Measurements from ENCODE around the gene TMEM151B. TPM values are rescaled to one million over a fixed set of nuclear protein-coding genes. Genes with fewer than 3 reads are reported as not detected.

TMEM151B gene
- total RNA-seq, 4 donors from 2014 or later, result 0.11 TPM; not detected in 3

DNA sequence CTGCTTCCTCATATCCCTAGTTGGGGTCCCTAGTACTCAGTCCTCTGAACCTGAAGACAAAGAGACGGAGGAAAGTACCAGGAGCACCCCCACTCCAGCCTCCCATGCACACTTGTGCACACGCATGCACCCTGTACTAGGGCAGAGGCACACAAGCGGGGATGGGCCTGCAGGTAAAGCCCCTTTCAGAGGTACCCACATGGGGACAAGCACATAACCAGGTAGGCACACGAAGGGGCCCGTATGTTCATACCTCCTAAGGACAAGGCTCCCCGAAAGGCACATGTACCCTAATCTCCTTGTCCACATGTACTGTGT, 1.1 kb downstream of the TMEM151B start:
- H3K4me3 ChIP-seq, result no peak overlapping the region
- H3K27me3 ChIP-seq, result peaks cover 32 to 46% (median 41%) of the 10 kb centered on the region in 3 donors
- intact Hi-C loops (cut with DNase I; ENCODE audit: low total_unique reads) (no loop called here), in situ Hi-C loops (cut with MboI; ENCODE audit: low sequenced_read_pairs in 4 of 4) (no loop called here)
- H3K27ac ChIP-seq, result no peak overlapping the region
- ATAC-seq, result no peak
- TF ChIP-seq POLR2A (IDR thresholded peaks at IDR 0.05), result no peak
- TF ChIP-seq, protein P1, sequence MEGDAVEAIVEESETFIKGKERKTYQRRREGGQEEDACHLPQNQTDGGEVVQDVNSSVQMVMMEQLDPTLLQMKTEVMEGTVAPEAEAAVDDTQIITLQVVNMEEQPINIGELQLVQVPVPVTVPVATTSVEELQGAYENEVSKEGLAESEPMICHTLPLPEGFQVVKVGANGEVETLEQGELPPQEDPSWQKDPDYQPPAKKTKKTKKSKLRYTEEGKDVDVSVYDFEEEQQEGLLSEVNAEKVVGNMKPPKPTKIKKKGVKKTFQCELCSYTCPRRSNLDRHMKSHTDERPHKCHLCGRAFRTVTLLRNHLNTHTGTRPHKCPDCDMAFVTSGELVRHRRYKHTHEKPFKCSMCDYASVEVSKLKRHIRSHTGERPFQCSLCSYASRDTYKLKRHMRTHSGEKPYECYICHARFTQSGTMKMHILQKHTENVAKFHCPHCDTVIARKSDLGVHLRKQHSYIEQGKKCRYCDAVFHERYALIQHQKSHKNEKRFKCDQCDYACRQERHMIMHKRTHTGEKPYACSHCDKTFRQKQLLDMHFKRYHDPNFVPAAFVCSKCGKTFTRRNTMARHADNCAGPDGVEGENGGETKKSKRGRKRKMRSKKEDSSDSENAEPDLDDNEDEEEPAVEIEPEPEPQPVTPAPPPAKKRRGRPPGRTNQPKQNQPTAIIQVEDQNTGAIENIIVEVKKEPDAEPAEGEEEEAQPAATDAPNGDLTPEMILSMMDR (IDR thresholded peaks at IDR 0.05 in 4 of 5, conservative IDR thresholded peaks at IDR 0.05 in 1 of 5), result no peak
- H3K4me1 ChIP-seq, result no peaks in the 10 kb centered on the region
- no peak for DNase-seq
- no peaks in the 10 kb centered on the region for H3K9me3 ChIP-seq
- no peaks in the 10 kb centered on the region for H3K36me3 ChIP-seq

DNA sequence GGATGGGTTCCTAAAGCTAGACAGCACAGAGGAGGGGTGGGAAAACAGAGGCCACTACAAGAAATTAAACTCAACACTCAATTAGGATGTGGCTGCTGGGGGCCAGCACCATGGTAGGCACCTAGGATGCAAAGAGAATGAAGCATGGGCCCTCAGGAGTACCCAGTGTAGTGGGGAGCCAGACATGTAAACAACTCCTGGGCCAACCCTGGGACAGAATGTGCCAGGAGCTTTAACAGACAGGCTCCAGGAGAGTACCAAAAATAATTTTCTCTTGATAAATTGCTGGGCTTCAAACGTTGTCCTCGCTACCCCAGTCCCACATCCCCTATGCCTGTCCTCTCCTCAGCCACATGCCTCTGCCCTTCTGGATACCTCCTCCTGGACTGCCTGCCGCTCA, 1.7 kb downstream of the TMEM151B start:
- intact Hi-C loops (cut with DNase I; ENCODE audit: low total_unique reads) (no loop called here), in situ Hi-C loops (cut with MboI; ENCODE audit: low sequenced_read_pairs in 4 of 4) (no loop called here)
- ATAC-seq (no peak), DNase-seq (no peak)
- H3K4me3 ChIP-seq, result no peak overlapping the region
- H3K4me1 ChIP-seq, result no peaks in the 10 kb centered on the region
- H3K9me3 ChIP-seq, result no peaks in the 10 kb centered on the region
- H3K27me3 ChIP-seq, result peaks cover 38 to 46% (median 42%) of the 10 kb centered on the region in 3 donors
- no peak for TF ChIP-seq POLR2A (IDR thresholded peaks at IDR 0.05)
- TF ChIP-seq, protein P1 (IDR thresholded peaks at IDR 0.05 in 4 of 5, conservative IDR thresholded peaks at IDR 0.05 in 1 of 5), result no peak
- H3K36me3 ChIP-seq, result no peaks in the 10 kb centered on the region
- no peak overlapping the region for H3K27ac ChIP-seq

DNA sequence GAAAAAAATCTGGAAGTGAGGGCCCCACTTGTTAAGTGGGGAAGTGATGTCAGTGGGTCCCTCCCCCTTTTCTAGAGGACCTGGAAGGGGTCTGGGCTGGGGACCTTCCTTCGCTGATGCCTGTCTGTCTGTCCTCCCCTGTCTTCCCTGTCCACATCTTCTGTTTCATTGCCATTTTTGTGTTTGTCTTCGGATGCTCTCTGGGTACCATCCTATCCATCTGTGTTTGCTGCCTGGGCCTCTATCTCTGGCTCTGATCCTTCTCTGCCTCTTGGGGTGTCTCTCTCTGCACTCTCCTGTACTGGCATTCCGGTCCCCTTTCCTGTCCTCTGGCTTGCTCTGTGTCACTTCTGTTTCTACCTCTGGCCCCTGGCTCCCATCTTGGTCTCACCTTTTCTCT, 2.3 kb downstream of the TMEM151B start:
- Histone ChIP-seq H3K36me3 (no peaks in the 10 kb centered on the region), H3K4me1 (no peaks in the 10 kb centered on the region), H3K4me3 (no peak overlapping the region), H3K27ac (no peak overlapping the region), H3K27me3 (peaks cover 40 to 46% (median 42%) of the 10 kb centered on the region in 3 donors), H3K9me3 (no peaks in the 10 kb centered on the region)
- DNase-seq (no peak), ATAC-seq (no peak)
- in situ Hi-C loops (cut with MboI; ENCODE audit: low sequenced_read_pairs in 4 of 4), result no loop called here
- no peak for TF ChIP-seq POLR2A (IDR thresholded peaks at IDR 0.05)
- TF ChIP-seq, protein P1 (IDR thresholded peaks at IDR 0.05 in 4 of 5, conservative IDR thresholded peaks at IDR 0.05 in 1 of 5), result no peak
- intact Hi-C loops (cut with DNase I; ENCODE audit: low total_unique reads), result no loop called here

DNA sequence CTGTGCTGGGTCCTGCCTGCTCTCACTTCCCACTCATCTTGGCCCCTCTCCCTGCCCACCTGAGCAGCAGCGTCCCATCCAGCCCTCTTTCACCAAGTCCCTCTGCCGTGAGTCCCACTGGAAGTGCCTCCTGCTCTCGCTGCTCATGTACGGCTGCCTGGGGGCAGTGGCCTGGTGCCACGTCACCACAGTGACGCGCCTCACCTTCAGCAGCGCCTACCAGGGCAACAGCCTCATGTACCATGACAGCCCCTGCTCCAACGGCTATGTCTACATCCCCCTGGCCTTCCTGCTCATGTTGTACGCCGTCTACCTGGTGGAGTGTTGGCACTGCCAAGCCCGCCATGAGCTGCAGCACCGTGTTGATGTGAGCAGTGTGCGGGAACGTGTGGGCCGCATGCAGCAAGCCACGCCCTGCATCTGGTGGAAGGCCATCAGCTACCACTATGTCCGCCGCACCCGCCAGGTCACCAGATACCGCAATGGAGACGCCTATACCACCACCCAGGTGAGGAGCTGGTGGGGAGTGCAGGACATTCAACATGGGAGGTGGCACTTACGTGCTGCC, 2.8 kb downstream of the TMEM151B start:
- DNase-seq, result no peak
- H3K4me1 ChIP-seq, result no peaks in the 10 kb centered on the region
- no peaks in the 10 kb centered on the region for H3K9me3 ChIP-seq
- ATAC-seq, result no peak
- no peak overlapping the region for H3K27ac ChIP-seq
- in situ Hi-C loops (cut with MboI; ENCODE audit: low sequenced_read_pairs in 4 of 4) (no loop called here), intact Hi-C loops (cut with DNase I; ENCODE audit: low total_unique reads) (no loop called here)
- H3K4me3 ChIP-seq, result no peak overlapping the region
- H3K27me3 ChIP-seq, result peaks cover 40 to 45% (median 44%) of the 10 kb centered on the region in 3 donors
- TF ChIP-seq, protein P1 (IDR thresholded peaks at IDR 0.05 in 4 of 5, conservative IDR thresholded peaks at IDR 0.05 in 1 of 5), result no peak
- no peak for TF ChIP-seq POLR2A (IDR thresholded peaks at IDR 0.05)
- no peaks in the 10 kb centered on the region for H3K36me3 ChIP-seq

DNA sequence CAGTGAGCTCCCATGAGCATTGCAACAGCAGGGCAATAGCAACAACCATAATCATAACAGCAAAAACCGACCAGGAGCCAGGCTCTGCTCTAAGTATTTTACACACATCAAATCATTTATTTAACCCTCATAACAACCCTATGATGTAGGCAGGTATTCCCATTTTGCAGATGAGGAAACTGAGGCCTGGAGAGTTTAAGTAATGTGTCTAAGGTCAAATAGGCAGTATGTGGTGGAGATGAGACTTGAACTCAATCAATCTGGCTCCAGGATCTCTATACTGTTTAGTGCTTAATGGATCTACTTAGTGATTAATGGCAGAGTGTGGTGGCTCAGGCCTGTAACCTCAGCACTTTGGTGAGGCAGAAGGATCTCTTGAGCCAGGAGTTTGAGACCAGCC, 3.4 kb downstream of the TMEM151B start:
- no peak for TF ChIP-seq POLR2A (IDR thresholded peaks at IDR 0.05)
- TF ChIP-seq, protein P1 (IDR thresholded peaks at IDR 0.05 in 4 of 5, conservative IDR thresholded peaks at IDR 0.05 in 1 of 5), result no peak
- in situ Hi-C loops (cut with MboI; ENCODE audit: low sequenced_read_pairs in 4 of 4), result no loop called here
- H3K27ac ChIP-seq, result no peak overlapping the region
- H3K4me1 ChIP-seq, result no peaks in the 10 kb centered on the region
- H3K4me3 ChIP-seq, result no peak overlapping the region
- ATAC-seq (no peak), DNase-seq (no peak)
- H3K27me3 ChIP-seq, result peaks cover 37 to 47% (median 38%) of the 10 kb centered on the region in 3 donors
- intact Hi-C loops (cut with DNase I; ENCODE audit: low total_unique reads), result no loop called here
- no peaks in the 10 kb centered on the region for H3K36me3 ChIP-seq
- no peaks in the 10 kb centered on the region for H3K9me3 ChIP-seq
